K562 (cell line): ENCODE results near the gene FRMD4B. TPM values are rescaled to one million over a fixed set of nuclear protein-coding genes. Genes with fewer than 3 reads are reported as not detected.

Experiments used
- ATAC-seq: fragments of 200-7000 bp; cut with Tn5 transposase; 3 replicates; pipeline ENCODE4 v1.9.1; 2020; ENCODE audit warnings: moderate library complexity
- BruUV-seq: library from RNA; stranded (reverse); fragments of 400-500 nt; replicated peaks from 2 replicates; lab custom pipeline; 2021; lab: Mats Ljungman, UMichigan
- CTCF ChIA-PET: fragments of 300-600 bp; formaldehyde crosslinking; extraction: SDS; loops from one replicate; lab custom pipeline; 2021; ENCODE audit warnings: low intra/inter-chr PET ratio; lab: Yijun Ruan, JAX
- POLR2A ChIA-PET: fragments of 300-600, 350-650 bp; sonication (Branson Sonifier 250); formaldehyde crosslinking; extraction: SDS; loops from one replicate; lab custom pipeline; 2021; ENCODE audit warnings: antibody characterized with exemption, inconsistent platforms; lab: Yijun Ruan, JAX
- DNase-seq, 4 experiments: peaks; one replicate each; pipeline versions ENCODE4 v3.0.0 to v3.0.0-alpha.2; 2011 to 2018; ENCODE audit warnings: low spot score in 3 of 4, mixed read lengths in 3 of 4; ENCODE audit errors: extremely low read depth in 1 of 4
- FAIRE-seq: peaks from 2 replicates; lab custom pipeline; 2011; peaks lifted over from hg19 to GRCh38; lab: Jason Lieb, UNC
- H2AFZ ChIP-seq: 2 replicates; pipeline ENCODE4 v1.6.0; 2011; ENCODE audit warnings: low read depth, low read length, control low read depth, inconsistent platforms
- H3K27ac ChIP-seq: fragments of 200-600 bp; 3 replicates; pipeline ENCODE4 v1.8.0; 2011; ENCODE audit warnings: low read depth, mild to moderate bottlenecking, control low read depth, inconsistent platforms, low read length, moderate library complexity, mixed read lengths; ENCODE audit errors: extremely low read depth
- H3K27me3 ChIP-seq, 2 experiments: fragments of 300-600 bp in 1 of 2; 2 replicates in 1 of 2; 3 replicates in 1 of 2; pipeline versions ENCODE4 v1.6.0 to v1.8.0; 2011; ENCODE audit warnings: inconsistent platforms in 2 of 2, low read length in 2 of 2, mild to moderate bottlenecking in 1 of 2, mixed read lengths in 1 of 2, moderate library complexity in 1 of 2; ENCODE audit not compliant: control insufficient read depth in 2 of 2, insufficient read depth in 2 of 2
- H3K36me3 ChIP-seq: fragments of 300-600 bp; 3 replicates; pipeline ENCODE4 v1.8.0; 2011; ENCODE audit warnings: mild to moderate bottlenecking, low read length, inconsistent platforms; ENCODE audit not compliant: control insufficient read depth, insufficient read depth
- H3K4me1 ChIP-seq, 2 experiments: fragments of 200-600 bp in 1 of 2; replicated peaks in 1 of 2; 2 replicates in 1 of 2; 3 replicates in 1 of 2; pipeline versions ENCODE4 v1.5.1 to v1.8.0; 2011; ENCODE audit warnings: inconsistent platforms in 2 of 2, low read length in 2 of 2, mild to moderate bottlenecking in 1 of 2, mixed read lengths in 1 of 2, moderate library complexity in 1 of 2; ENCODE audit not compliant: control insufficient read depth in 2 of 2, insufficient read depth in 2 of 2
- H3K4me2 ChIP-seq: 2 replicates; pipeline ENCODE4 v1.6.1; 2011; ENCODE audit warnings: low read length, control low read depth, inconsistent platforms, mixed read lengths; ENCODE audit not compliant: insufficient read depth
- H3K4me3 ChIP-seq: fragments of 200-600 bp; sonication (generic), shearing (Covaris generic); 2 replicates; pipeline ENCODE4 v1.5.1; 2016; ENCODE audit warnings: control low read depth, inconsistent platforms
- H3K79me2 ChIP-seq: fragments of 200-600 bp; 3 replicates; pipeline ENCODE4 v1.8.0; 2011; ENCODE audit warnings: low read length, inconsistent platforms; ENCODE audit not compliant: control insufficient read depth, insufficient read depth
- H3K9ac ChIP-seq, 2 experiments: 2 replicates each; pipeline versions ENCODE4 v1.6.0 to v1.6.1; 2011; ENCODE audit warnings: low read depth in 2 of 2, low read length in 2 of 2, control low read depth in 1 of 2, inconsistent platforms in 1 of 2, mild to moderate bottlenecking in 1 of 2, mixed read lengths in 1 of 2; ENCODE audit not compliant: insufficient read depth in 1 of 2
- H3K9me1 ChIP-seq: one replicate; pipeline ENCODE4 v1.6.0; 2011; ENCODE audit warnings: inconsistent platforms, mild to moderate bottlenecking, low read length, moderate library complexity; ENCODE audit not compliant: control insufficient read depth, insufficient read depth
- H3K9me3 ChIP-seq: replicated peaks from 2 replicates; pipeline ENCODE4 v1.5.1; 2011; ENCODE audit warnings: low read depth, low read length, inconsistent platforms; ENCODE audit not compliant: control insufficient read depth, insufficient read depth
- H4K20me1 ChIP-seq: replicated peaks from 2 replicates; pipeline ENCODE4 v1.6.1; 2011; ENCODE audit warnings: low read length, inconsistent platforms, mixed read lengths; ENCODE audit not compliant: control insufficient read depth, insufficient read depth
- ATF7 ChIP-seq: fragments of 450-650 bp; IDR thresholded peaks from 2 replicates; pipeline ENCODE4 v1.7.1; 2014; ENCODE audit warnings: mild to moderate bottlenecking, moderate library complexity
- CBFA2T3 ChIP-seq: fragments of 450-650 bp; IDR thresholded peaks from 2 replicates; pipeline ENCODE4 v1.6.1; 2017
- JUND ChIP-seq, 2 experiments: IDR thresholded peaks; 2 replicates in 1 of 2; 3 replicates in 1 of 2; pipeline ENCODE4 v1.6.1; 2011; ENCODE audit warnings: borderline replicate concordance in 2 of 2, low read depth in 2 of 2, low read length in 2 of 2, improper control_type of control experiment in 1 of 2, missing biosample characterization in 1 of 2, missing genetic modification characterization in 1 of 2, missing genetic modification reagents in 1 of 2
- KHSRP ChIP-seq: fragments of 450-650 bp; IDR thresholded peaks from 2 replicates; pipeline ENCODE4 v1.6.1; 2017
- NKRF ChIP-seq: fragments of 450-650 bp; IDR thresholded peaks from 2 replicates; pipeline ENCODE4 v1.6.1; 2016; ENCODE audit warnings: borderline replicate concordance
- NR3C1 ChIP-seq: sonication (generic); formaldehyde crosslinking; IDR thresholded peaks from 2 replicates; pipeline ENCODE4 v1.8.1; 2022; ENCODE audit warnings: missing genetic modification reagents
- POLR2G ChIP-seq: fragments of 200-400 bp; formaldehyde crosslinking; IDR thresholded peaks from 2 replicates; pipeline ENCODE4 v1.6.1; 2017; ENCODE audit warnings: low read depth, mild to moderate bottlenecking, antibody characterized with exemption, low read length, moderate library complexity
- SMAD2 ChIP-seq: fragments of 150-350 bp; IDR thresholded peaks from 2 replicates; pipeline ENCODE4 v1.6.1; 2014; ENCODE audit warnings: low read depth, mild to moderate bottlenecking, low read length
- THRAP3 ChIP-seq: fragments of 450-650 bp; IDR thresholded peaks from 2 replicates; pipeline ENCODE4 v1.6.1; 2016; ENCODE audit warnings: mild to moderate bottlenecking, inconsistent platforms, borderline replicate concordance
- ZFP1 ChIP-seq: fragments of 450-650 bp; formaldehyde crosslinking; IDR thresholded peaks from 2 replicates; pipeline ENCODE4 v1.4.0; 2020; ENCODE audit warnings: mild to moderate bottlenecking, mixed read lengths
- ZKSCAN3 ChIP-seq: fragments of 250-450 bp; sonication (Bioruptor Pico); IDR thresholded peaks from 2 replicates; pipeline ENCODE4 v1.4.0; 2020
- WGBS: fragments of 100-300 bp; shearing (Covaris generic); methylation state at CpG from one replicate; pipeline ENCODE4 v1.1.6; 2016; ENCODE audit warnings: low coverage, mixed read lengths; ENCODE audit not compliant: insufficient coverage; ENCODE audit errors: missing lambda C conversion rate; 5-methylcytosine and 5-hydroxymethylcytosine counted together
- in situ Hi-C: fragments of 300-500 bp; cut with MboI; formaldehyde crosslinking; loops from 4 replicates; pipeline ENCODE4 v1.15.0; 2018; ENCODE audit warnings: inconsistent platforms, mixed read lengths
- intact Hi-C: fragments of 100-400 bp; cut with micrococcal nuclease; formaldehyde crosslinking; loops from 2 replicates; pipeline ENCODE4 v1.14.2; 2022
- polyA plus RNA-seq, 8 experiments: library from polyadenylated mRNA; depleted of rRNA in 4 of 8; stranded (reverse) in 5 of 8; unstranded in 3 of 8; fragments of >200 nt; fragmentation: Nextera tagmentation in 2 of 8; fragmentation: Illumina TruSeq in 1 of 8; extraction: Ambion mirVana in 2 of 8; extraction: Trizol in 1 of 8; gene quantifications; 2 replicates each; pipeline versions ENCODE4 v1.2.1 to v1.2.3, GENCODE V29; 2011 to 2014; ENCODE audit warnings: inconsistent platforms in 1 of 8, missing spikeins in 1 of 8
- total RNA-seq, 7 experiments: library from RNA; depleted of rRNA in 6 of 7; stranded (reverse); fragments of >200 nt in 6 of 7; fragmentation: Illumina TruSeq in 2 of 7; extraction: Trizol in 2 of 7; gene quantifications; 2 replicates each; pipeline versions ENCODE4 v1.2.1 to v1.2.3, GENCODE V29; 2011 to 2021; ENCODE audit warnings: low replicate concordance in 1 of 7
- TF ChIP-seq, protein P1 (sequence below): sonication (generic); formaldehyde crosslinking; IDR thresholded peaks from 2 replicates; pipeline ENCODE4 v1.8.0; 2023; ENCODE audit warnings: mild to moderate bottlenecking, missing genetic modification reagents

FRMD4B gene
- total and polyA plus RNA-seq, 9 of the 15 experiments (the other 6 are each of a cell fraction or from before 2014, with no cell fraction given) = 0.03 to 0.09 (median 0.04) TPM; not detected in 3

- POLR2A ChIA-PET = no interaction called here
- CTCF ChIA-PET = no interaction called here
These were observed 46.1 kb downstream of the FRMD4B start for GRCh38 chr3:69339760-69340159.

DNA sequence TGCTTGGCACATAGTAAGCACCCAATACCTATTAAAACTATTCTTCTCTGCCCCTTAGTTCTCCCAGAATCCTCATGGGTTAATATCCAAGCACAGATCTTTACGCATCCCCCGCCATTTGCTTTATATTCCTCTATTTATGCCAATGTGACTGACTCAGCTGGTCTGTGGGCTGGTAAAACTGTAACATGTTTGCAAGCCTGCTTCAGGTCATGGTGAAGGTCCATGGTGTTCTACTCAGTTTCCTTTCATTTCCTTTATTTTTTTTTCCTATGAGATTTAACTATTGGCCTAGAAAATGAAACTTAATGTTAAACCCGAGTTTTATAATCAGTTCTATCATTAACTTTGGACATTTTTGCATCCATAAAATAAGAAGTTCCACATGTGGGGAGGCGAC, 47.0 kb downstream of the FRMD4B start:
- Histone ChIP-seq H4K20me1 (no peaks in the 10 kb centered on the region), H3K9me3 (no peaks in the 10 kb centered on the region), H2AFZ (no peak overlapping the region), H3K9me1 (no peaks in the 10 kb centered on the region), H3K9ac (no peak overlapping the region), H3K79me2 (no peaks in the 10 kb centered on the region), H3K36me3 (no peaks in the 10 kb centered on the region), H3K4me2 (no peak overlapping the region), H3K27me3 (no peaks in the 10 kb centered on the region), H3K27ac (no peak overlapping the region), H3K4me1 (no peaks in the 10 kb centered on the region), H3K4me3 (no peak overlapping the region)
- DNase-seq = no peak
- in situ Hi-C loops (no loop called here), intact Hi-C loops (no loop called here)
- no TSS peak for BruUV-seq
- no peak for ATAC-seq
- ChIA-PET CTCF (no interaction called here), POLR2A (interaction anchor here (0.6 kb wide), 1 partner anchor 26 kb away, joined by 3 read pairs; no protein-coding TSS in a partner anchor)
- FAIRE-seq = no peak
- 4% methylated on average over 4 of the region's 4 CpGs for WGBS
- TF ChIP-seq ATF7 = no peak
- TF ChIP-seq SMAD2 = no peak
- no peak for TF ChIP-seq KHSRP
- TF ChIP-seq, protein P1, sequence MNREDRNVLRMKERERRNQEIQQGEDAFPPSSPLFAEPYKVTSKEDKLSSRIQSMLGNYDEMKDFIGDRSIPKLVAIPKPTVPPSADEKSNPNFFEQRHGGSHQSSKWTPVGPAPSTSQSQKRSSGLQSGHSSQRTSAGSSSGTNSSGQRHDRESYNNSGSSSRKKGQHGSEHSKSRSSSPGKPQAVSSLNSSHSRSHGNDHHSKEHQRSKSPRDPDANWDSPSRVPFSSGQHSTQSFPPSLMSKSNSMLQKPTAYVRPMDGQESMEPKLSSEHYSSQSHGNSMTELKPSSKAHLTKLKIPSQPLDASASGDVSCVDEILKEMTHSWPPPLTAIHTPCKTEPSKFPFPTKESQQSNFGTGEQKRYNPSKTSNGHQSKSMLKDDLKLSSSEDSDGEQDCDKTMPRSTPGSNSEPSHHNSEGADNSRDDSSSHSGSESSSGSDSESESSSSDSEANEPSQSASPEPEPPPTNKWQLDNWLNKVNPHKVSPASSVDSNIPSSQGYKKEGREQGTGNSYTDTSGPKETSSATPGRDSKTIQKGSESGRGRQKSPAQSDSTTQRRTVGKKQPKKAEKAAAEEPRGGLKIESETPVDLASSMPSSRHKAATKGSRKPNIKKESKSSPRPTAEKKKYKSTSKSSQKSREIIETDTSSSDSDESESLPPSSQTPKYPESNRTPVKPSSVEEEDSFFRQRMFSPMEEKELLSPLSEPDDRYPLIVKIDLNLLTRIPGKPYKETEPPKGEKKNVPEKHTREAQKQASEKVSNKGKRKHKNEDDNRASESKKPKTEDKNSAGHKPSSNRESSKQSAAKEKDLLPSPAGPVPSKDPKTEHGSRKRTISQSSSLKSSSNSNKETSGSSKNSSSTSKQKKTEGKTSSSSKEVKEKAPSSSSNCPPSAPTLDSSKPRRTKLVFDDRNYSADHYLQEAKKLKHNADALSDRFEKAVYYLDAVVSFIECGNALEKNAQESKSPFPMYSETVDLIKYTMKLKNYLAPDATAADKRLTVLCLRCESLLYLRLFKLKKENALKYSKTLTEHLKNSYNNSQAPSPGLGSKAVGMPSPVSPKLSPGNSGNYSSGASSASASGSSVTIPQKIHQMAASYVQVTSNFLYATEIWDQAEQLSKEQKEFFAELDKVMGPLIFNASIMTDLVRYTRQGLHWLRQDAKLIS (CRISPR knock-in tag) = no peak
- no peak for TF ChIP-seq NKRF
- TF ChIP-seq JUND (IDR thresholded peaks at IDR 0.05; ENCODE audit: borderline replicate concordance, low read depth, low read length) = no peak
- no peak for TF ChIP-seq JUND (tag; IDR thresholded peaks at IDR 0.05; ENCODE audit: borderline replicate concordance, low read depth, low read length)
- TF ChIP-seq NR3C1 (CRISPR knock-in tag) = no peak
- no peak for TF ChIP-seq POLR2G
- TF ChIP-seq ZFP1 (CRISPR knock-in tag) = no peak
- no peak for TF ChIP-seq THRAP3
- no peak for TF ChIP-seq CBFA2T3

More at GRCh38 chr3:69339760-69340159, 46.1 kb downstream of the FRMD4B start:
- intact Hi-C loops (no loop called here), in situ Hi-C loops (no loop called here)
- Histone ChIP-seq H2AFZ (no peak overlapping the region), H3K4me1 (no peaks in the 10 kb centered on the region), H3K27ac (no peak overlapping the region), H3K4me3 (no peak overlapping the region), H3K9me1 (no peaks in the 10 kb centered on the region), H4K20me1 (no peaks in the 10 kb centered on the region), H3K9ac (no peak overlapping the region), H3K4me2 (no peak overlapping the region), H3K79me2 (no peaks in the 10 kb centered on the region), H3K36me3 (no peaks in the 10 kb centered on the region), H3K27me3 (no peaks in the 10 kb centered on the region), H3K9me3 (no peaks in the 10 kb centered on the region)
- DNase-seq = no peak
- BruUV-seq = no TSS peak
- no peak for ATAC-seq
- 0% methylated on average over 1 of the region's 1 CpG for WGBS
- FAIRE-seq = no peak
- TF ChIP-seq ZKSCAN3 (CRISPR knock-in tag) = no peak
- TF ChIP-seq, all 486 proteins: peak for 0
